ENCODE data around the gene CYP2A6. TPM values are rescaled to one million over a fixed set of nuclear protein-coding genes. Genes with fewer than 3 reads are reported as not detected.
"Not testable (repeated sequence)": the region's sequence is repeated elsewhere in the genome, so short reads cannot be mapped to it uniquely, and the experiment has no call there.

The CYP2A6 gene
- total RNA-seq, 2 donors from 2014 or later = not detected

GRCh38 chr19:40867701-40868100 is 17.5 kb upstream of the CYP2A6 start:
- TF ChIP-seq, protein P1, sequence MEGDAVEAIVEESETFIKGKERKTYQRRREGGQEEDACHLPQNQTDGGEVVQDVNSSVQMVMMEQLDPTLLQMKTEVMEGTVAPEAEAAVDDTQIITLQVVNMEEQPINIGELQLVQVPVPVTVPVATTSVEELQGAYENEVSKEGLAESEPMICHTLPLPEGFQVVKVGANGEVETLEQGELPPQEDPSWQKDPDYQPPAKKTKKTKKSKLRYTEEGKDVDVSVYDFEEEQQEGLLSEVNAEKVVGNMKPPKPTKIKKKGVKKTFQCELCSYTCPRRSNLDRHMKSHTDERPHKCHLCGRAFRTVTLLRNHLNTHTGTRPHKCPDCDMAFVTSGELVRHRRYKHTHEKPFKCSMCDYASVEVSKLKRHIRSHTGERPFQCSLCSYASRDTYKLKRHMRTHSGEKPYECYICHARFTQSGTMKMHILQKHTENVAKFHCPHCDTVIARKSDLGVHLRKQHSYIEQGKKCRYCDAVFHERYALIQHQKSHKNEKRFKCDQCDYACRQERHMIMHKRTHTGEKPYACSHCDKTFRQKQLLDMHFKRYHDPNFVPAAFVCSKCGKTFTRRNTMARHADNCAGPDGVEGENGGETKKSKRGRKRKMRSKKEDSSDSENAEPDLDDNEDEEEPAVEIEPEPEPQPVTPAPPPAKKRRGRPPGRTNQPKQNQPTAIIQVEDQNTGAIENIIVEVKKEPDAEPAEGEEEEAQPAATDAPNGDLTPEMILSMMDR (conservative IDR thresholded peaks at IDR 0.05) = no peak
- Mint-ChIP-seq H3K4me1 (no peaks in the 10 kb centered on the region), H3K27me3 (ENCODE audit: insufficient read depth) (peaks cover 56% of the 10 kb centered on the region), H3K36me3 (ENCODE audit: low read depth) (no peaks in the 10 kb centered on the region), H3K27ac (no peak overlapping the region), H3K9me3 (no peaks in the 10 kb centered on the region), H3K4me3 (no peak overlapping the region)
- DNase-seq = no peak
- Histone ChIP-seq H3K9me3 (ENCODE audit: control insufficient read depth, low read length) (peaks cover 3% of the 10 kb centered on the region), H3K36me3 (ENCODE audit: control insufficient read depth, insufficient read depth, low read length) (no peaks in the 10 kb centered on the region), H3K27me3 (ENCODE audit: control insufficient read depth, insufficient read depth, low read length, poor library complexity, severe bottlenecking) (no peaks in the 10 kb centered on the region), H3K4me3 (ENCODE audit: low read length) (no peak overlapping the region), H3K4me1 (ENCODE audit: control insufficient read depth, insufficient read depth, low read length) (no peaks in the 10 kb centered on the region), H3K9ac (ENCODE audit: extremely low read depth, low read length, poor library complexity, severe bottlenecking) (no peak overlapping the region), H3K27ac (ENCODE audit: low read depth, low read length) (no peak overlapping the region)
- 87 to 92% methylated on average over 5 to 6 of the region's 7 CpGs for WGBS, 2 experiments (ENCODE audit: insufficient coverage in 1 of 2, insufficient read length in 1 of 2)

- not testable (repeated sequence) for H3K4me3 ChIP-seq (ENCODE audit: low read length); H3K27ac Mint-ChIP-seq; DNase-seq; H3K9ac ChIP-seq (ENCODE audit: extremely low read depth, low read length, poor library complexity, severe bottlenecking); H3K27me3 ChIP-seq (ENCODE audit: control insufficient read depth, insufficient read depth, low read length, poor library complexity, severe bottlenecking); H3K4me1 ChIP-seq (ENCODE audit: control insufficient read depth, insufficient read depth, low read length); H3K36me3 Mint-ChIP-seq (ENCODE audit: low read depth); H3K9me3 ChIP-seq (ENCODE audit: control insufficient read depth, low read length); H3K36me3 ChIP-seq (ENCODE audit: control insufficient read depth, insufficient read depth, low read length); H3K4me1 Mint-ChIP-seq; H3K27ac ChIP-seq (ENCODE audit: low read depth, low read length); H3K4me3 Mint-ChIP-seq; H3K9me3 Mint-ChIP-seq
- 75 to 90% methylated on average over 1 to 7 of the region's 9 CpGs for WGBS, 2 experiments (ENCODE audit: insufficient coverage in 1 of 2, insufficient read length in 1 of 2)
- peaks cover 49% of the 10 kb centered on the region for H3K27me3 Mint-ChIP-seq (ENCODE audit: insufficient read depth)
Observed at GRCh38 chr19:40864739-40865496, 14.7 kb upstream of the CYP2A6 start.

GRCh38 chr19:40862785-40863184 is 12.5 kb upstream of the CYP2A6 start:
- H3K27ac ChIP-seq (ENCODE audit: low read depth, low read length) = no peak overlapping the region
- H3K27me3 Mint-ChIP-seq (ENCODE audit: insufficient read depth) = peaks cover 54% of the 10 kb centered on the region
- no peaks in the 10 kb centered on the region for H3K4me1 ChIP-seq (ENCODE audit: control insufficient read depth, insufficient read depth, low read length)
- no peaks in the 10 kb centered on the region for H3K4me1 Mint-ChIP-seq
- H3K36me3 Mint-ChIP-seq (ENCODE audit: low read depth) = no peaks in the 10 kb centered on the region
- no peak overlapping the region for H3K9ac ChIP-seq (ENCODE audit: extremely low read depth, low read length, poor library complexity, severe bottlenecking)
- no peaks in the 10 kb centered on the region for H3K9me3 Mint-ChIP-seq
- WGBS, 2 experiments (ENCODE audit: insufficient coverage in 1 of 2, insufficient read length in 1 of 2) = 95 to 100% methylated on average over 2 to 4 of the region's 4 CpGs
- peaks cover 4% of the 10 kb centered on the region for H3K27me3 ChIP-seq (ENCODE audit: control insufficient read depth, insufficient read depth, low read length, poor library complexity, severe bottlenecking)
- no peaks in the 10 kb centered on the region for H3K36me3 ChIP-seq (ENCODE audit: control insufficient read depth, insufficient read depth, low read length)
- H3K4me3 ChIP-seq (ENCODE audit: low read length) = no peak overlapping the region
- no peak for DNase-seq
- H3K4me3 Mint-ChIP-seq = no peak overlapping the region
- TF ChIP-seq, protein P1 (conservative IDR thresholded peaks at IDR 0.05) = no peak
- no peaks in the 10 kb centered on the region for H3K9me3 ChIP-seq (ENCODE audit: control insufficient read depth, low read length)
- H3K27ac Mint-ChIP-seq = no peak overlapping the region
